ENCODE results near the gene ARPC1B. TPM values are rescaled to one million over a fixed set of nuclear protein-coding genes. Genes with fewer than 3 reads are reported as not detected.

The ARPC1B gene
- total and polyA plus RNA-seq, 2 of the 4 experiments (the other 2 are of a cell fraction) = 351 to 488 TPM

DNA sequence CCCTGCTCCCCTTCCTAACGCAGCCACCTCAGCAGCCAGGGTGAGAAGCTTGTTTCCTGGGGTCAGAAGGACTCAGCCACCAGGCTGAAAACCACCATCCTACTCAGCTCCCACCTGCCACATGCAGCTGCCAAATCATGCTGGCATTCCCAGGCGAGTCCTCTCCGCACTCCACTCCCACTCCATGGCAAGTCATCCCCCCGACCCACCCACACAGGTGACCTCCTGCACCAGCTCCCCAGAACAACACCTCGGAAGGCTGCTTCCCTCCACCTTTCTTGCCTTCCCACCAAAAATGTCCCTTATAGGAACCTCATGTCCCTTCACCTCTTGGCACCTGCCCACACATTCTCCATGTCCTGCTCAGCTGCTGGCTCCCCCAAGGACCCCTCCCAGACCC lies 29.2 kb downstream of the ARPC1B start:
- peaks cover 71% of the 10 kb centered on the region for H4K20me1 ChIP-seq (ENCODE audit: insufficient read depth, low read length)
- no peak overlapping the region for H4K91ac ChIP-seq (ENCODE audit: insufficient read depth, low read depth, low read length)
- DNase-seq = no peak
- peaks cover 9% of the 10 kb centered on the region; the same call in 1 of the 2 replicates for H3K4me1 ChIP-seq (ENCODE audit: control insufficient read depth, insufficient read depth, low read length)
- BruUV-seq (replicated peaks) = no TSS peak
- ChIA-PET POLR2A (ENCODE audit: unreplicated experiment) (no interaction called here), CTCF (no interaction called here)
- no peak overlapping the region for H3K4me2 ChIP-seq (ENCODE audit: low read depth, low read length)
- H3K27me3 ChIP-seq (ENCODE audit: control insufficient read depth, insufficient read depth, low read length) = no peaks in the 10 kb centered on the region
- no peak overlapping the region for H3K14ac ChIP-seq (replicated peaks; ENCODE audit: low read depth, low read length)
- no peak overlapping the region for H2BK20ac ChIP-seq (ENCODE audit: low read depth, low read length)
- intact Hi-C loops (cut with micrococcal nuclease) = no loop called here
- H4K8ac ChIP-seq (ENCODE audit: low read depth in 2 of 2, low read length in 2 of 2) = no peak overlapping the region
- H3K27ac ChIP-seq (ENCODE audit: insufficient read depth, low read length) = no peak overlapping the region
- no peak for TF ChIP-seq RFX5 (IDR thresholded peaks at IDR 0.05; ENCODE audit: low read depth, low read length)
- no peak for TF ChIP-seq BHLHE40 (IDR thresholded peaks at IDR 0.05; ENCODE audit: low read depth, low read length)
- TF ChIP-seq NFE2L2 (IDR thresholded peaks at IDR 0.05; ENCODE audit: low read depth, low read length) = no peak
- no peak for TF ChIP-seq POLR2A (IDR thresholded peaks at IDR 0.05; ENCODE audit: low read depth, low read length)
- TF ChIP-seq FOS (IDR thresholded peaks at IDR 0.05; ENCODE audit: low read depth, low read length) = no peak
- TF ChIP-seq, protein P1, sequence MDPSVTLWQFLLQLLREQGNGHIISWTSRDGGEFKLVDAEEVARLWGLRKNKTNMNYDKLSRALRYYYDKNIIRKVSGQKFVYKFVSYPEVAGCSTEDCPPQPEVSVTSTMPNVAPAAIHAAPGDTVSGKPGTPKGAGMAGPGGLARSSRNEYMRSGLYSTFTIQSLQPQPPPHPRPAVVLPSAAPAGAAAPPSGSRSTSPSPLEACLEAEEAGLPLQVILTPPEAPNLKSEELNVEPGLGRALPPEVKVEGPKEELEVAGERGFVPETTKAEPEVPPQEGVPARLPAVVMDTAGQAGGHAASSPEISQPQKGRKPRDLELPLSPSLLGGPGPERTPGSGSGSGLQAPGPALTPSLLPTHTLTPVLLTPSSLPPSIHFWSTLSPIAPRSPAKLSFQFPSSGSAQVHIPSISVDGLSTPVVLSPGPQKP (IDR thresholded peaks at IDR 0.05; ENCODE audit: borderline replicate concordance, low read depth, low read length) = no peak
- no peak for TF ChIP-seq CHD1 (IDR thresholded peaks at IDR 0.05; ENCODE audit: low read depth, low read length)
- TF ChIP-seq MAFK (IDR thresholded peaks at IDR 0.05; ENCODE audit: low read depth, low read length) = no peak
- no peak for TF ChIP-seq MXI1 (IDR thresholded peaks at IDR 0.05; ENCODE audit: borderline replicate concordance, low read depth, low read length)
- TF ChIP-seq, protein P2, sequence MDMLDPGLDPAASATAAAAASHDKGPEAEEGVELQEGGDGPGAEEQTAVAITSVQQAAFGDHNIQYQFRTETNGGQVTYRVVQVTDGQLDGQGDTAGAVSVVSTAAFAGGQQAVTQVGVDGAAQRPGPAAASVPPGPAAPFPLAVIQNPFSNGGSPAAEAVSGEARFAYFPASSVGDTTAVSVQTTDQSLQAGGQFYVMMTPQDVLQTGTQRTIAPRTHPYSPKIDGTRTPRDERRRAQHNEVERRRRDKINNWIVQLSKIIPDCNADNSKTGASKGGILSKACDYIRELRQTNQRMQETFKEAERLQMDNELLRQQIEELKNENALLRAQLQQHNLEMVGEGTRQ (IDR thresholded peaks at IDR 0.05; ENCODE audit: low read depth, low read length) = no peak
- TF ChIP-seq RCOR1 (IDR thresholded peaks at IDR 0.05; ENCODE audit: insufficient replicate concordance, low read length) = no peak
- TF ChIP-seq SMC3 (IDR thresholded peaks at IDR 0.05; ENCODE audit: low read depth, low read length) = no peak
- no peak overlapping the region for H2BK15ac ChIP-seq (ENCODE audit: low read depth, low read length)
- peak overlapping the region; percentile 15 for H2AFZ ChIP-seq (replicated peaks; ENCODE audit: low read length, poor library complexity)
- no peaks in the 10 kb centered on the region for H3K9me3 ChIP-seq (ENCODE audit: control insufficient read depth, insufficient read depth, low read length)
- no peak for ATAC-seq (ENCODE audit: low read depth)
- no peak overlapping the region for H3K23ac ChIP-seq (ENCODE audit: low read depth, low read length)
- in situ Hi-C loops (cut with MboI; ENCODE audit: low sequenced_read_pairs) = no loop called here
- no peak overlapping the region for H2BK5ac ChIP-seq (ENCODE audit: low read depth, low read length, poor library complexity, severe bottlenecking)
- peaks cover 12% of the 10 kb centered on the region for H3K9me1 ChIP-seq (ENCODE audit: insufficient read depth, low read length)
- H2AK9ac ChIP-seq (replicated peaks; ENCODE audit: low read depth, low read length, poor library complexity) = no peak overlapping the region
- no peak overlapping the region for H3K4me3 ChIP-seq (ENCODE audit: insufficient read depth, low read depth, low read length)
- dilution Hi-C loops (cut with HindIII; ENCODE audit: low sequenced_read_pairs, unreplicated experiment) = no loop called here
- peaks cover 48% of the 10 kb centered on the region for H3K36me3 ChIP-seq (ENCODE audit: control insufficient read depth, insufficient read depth, low read length)
- H2AK5ac ChIP-seq (ENCODE audit: low read depth, low read length) = no peak overlapping the region
- no peak overlapping the region for H2BK120ac ChIP-seq (ENCODE audit: low read depth, low read length)
- no peak overlapping the region for H3K18ac ChIP-seq (ENCODE audit: low read depth, low read length)
- H3K56ac ChIP-seq (ENCODE audit: extremely low read depth, insufficient read depth, low read length) = no peak overlapping the region
- H3K4ac ChIP-seq (ENCODE audit: low read depth, low read length) = no peak overlapping the region
- peaks cover 22 to 73% of the 10 kb centered on the region in 2 experiments for H3K79me1 ChIP-seq (ENCODE audit: low read depth in 1 of 2, low read length in 2 of 2)
- H4K5ac ChIP-seq (ENCODE audit: low read depth, low read length) = no peak overlapping the region
- 98% methylated on average over 5 of the region's 5 CpGs; no CpG with 5 or more reads in 1 of the 2 experiments for WGBS, 2 experiments (ENCODE audit: extremely low coverage in 2 of 2, insufficient read length in 1 of 2)
- H3K9ac ChIP-seq (ENCODE audit: low read depth, low read length) = no peak overlapping the region
